ENCODE measurements around the gene THSD4. TPM values are rescaled to one million over a fixed set of nuclear protein-coding genes. Genes with fewer than 3 reads are reported as not detected.
A peak's percentile ranks its signal among the peaks of the same experiment; 100 is the strongest.

THSD4 gene
- total and polyA plus RNA-seq, 5 donors from 2014 or later: not detected

GRCh38 chr15:71529361-71529760 lies 414.1 kb downstream of the THSD4 start:
- peaks cover 21% of the 10 kb centered on the region for H3K27me3 Mint-ChIP-seq
- DNase-seq: no peak

GRCh38 chr15:71530116-71530515 lies 414.8 kb downstream of the THSD4 start:
- Mint-ChIP-seq H3K4me1 (no peaks in the 10 kb centered on the region), H3K4me3 (no peak overlapping the region), H3K27me3 (peaks cover 21% of the 10 kb centered on the region), H3K36me3 (no peaks in the 10 kb centered on the region), H3K9me3 (peaks cover 0 to 7% (median 2%) of the 10 kb centered on the region in 7 donors), H3K27ac (no peak overlapping the region)
- Histone ChIP-seq H3K9me3 (ENCODE audit: control insufficient read depth in 2 of 2, low read length in 2 of 2) (peaks cover 0 to 5% of the 10 kb centered on the region in 2 experiments), H3K27me3 (ENCODE audit: control insufficient read depth, insufficient read depth, low read length) (peaks cover 5% of the 10 kb centered on the region), H3K36me3 (ENCODE audit: control insufficient read depth, insufficient read depth, low read length) (no peaks in the 10 kb centered on the region), H3K4me1 (ENCODE audit: control insufficient read depth, insufficient read depth, low read length, poor library complexity, severe bottlenecking) (no peaks in the 10 kb centered on the region), H3K27ac (ENCODE audit: insufficient read depth, low read length, poor library complexity, severe bottlenecking) (no peak overlapping the region), H3K4me3 (ENCODE audit: low read depth, low read length) (no peak overlapping the region)
- DNase-seq (no peak), ATAC-seq (ENCODE audit: low read depth in 2 of 2) (no peak)

More at GRCh38 chr15:71529361-71529760, 414.1 kb downstream of the THSD4 start:
- H3K36me3 Mint-ChIP-seq: no peaks in the 10 kb centered on the region
- H3K9me3 Mint-ChIP-seq: peaks cover 0 to 7% (median 2%) of the 10 kb centered on the region in 7 donors
- Histone ChIP-seq H3K27me3 (ENCODE audit: control insufficient read depth, insufficient read depth, low read length) (peaks cover 5% of the 10 kb centered on the region), H3K27ac (ENCODE audit: insufficient read depth, low read length, poor library complexity, severe bottlenecking) (no peak overlapping the region), H3K4me3 (ENCODE audit: low read depth, low read length) (no peak overlapping the region), H3K9me3 (ENCODE audit: control insufficient read depth in 2 of 2, low read length in 2 of 2) (peaks cover 0 to 5% of the 10 kb centered on the region in 2 experiments), H3K36me3 (ENCODE audit: control insufficient read depth, insufficient read depth, low read length) (no peaks in the 10 kb centered on the region), H3K4me1 (ENCODE audit: control insufficient read depth, insufficient read depth, low read length, poor library complexity, severe bottlenecking) (no peaks in the 10 kb centered on the region)
- ATAC-seq (ENCODE audit: low read depth in 2 of 2): no peak
- H3K27ac Mint-ChIP-seq: no peak overlapping the region
- H3K4me3 Mint-ChIP-seq: no peak overlapping the region
- no peaks in the 10 kb centered on the region for H3K4me1 Mint-ChIP-seq

GRCh38 chr15:71532994-71533393 lies 417.7 kb downstream of the THSD4 start:
- no peaks in the 10 kb centered on the region for H3K4me1 ChIP-seq (ENCODE audit: control insufficient read depth, insufficient read depth, low read length, poor library complexity, severe bottlenecking)
- Mint-ChIP-seq H3K27me3 (peaks cover 26% of the 10 kb centered on the region), H3K27ac (no peak overlapping the region), H3K4me1 (no peaks in the 10 kb centered on the region), H3K4me3 (no peak overlapping the region), H3K36me3 (no peaks in the 10 kb centered on the region), H3K9me3 (peaks cover 0 to 8% (median 2%) of the 10 kb centered on the region in 7 donors)
- DNase-seq: peak in 1 of 3 donors; percentile 5
- no peaks in the 10 kb centered on the region for H3K36me3 ChIP-seq (ENCODE audit: control insufficient read depth, insufficient read depth, low read length)
- H3K4me3 ChIP-seq (ENCODE audit: low read depth, low read length): no peak overlapping the region
- H3K27ac ChIP-seq (ENCODE audit: insufficient read depth, low read length, poor library complexity, severe bottlenecking): no peak overlapping the region
- no peaks in the 10 kb centered on the region for H3K27me3 ChIP-seq (ENCODE audit: control insufficient read depth, insufficient read depth, low read length)
- peaks cover 0 to 5% of the 10 kb centered on the region in 2 experiments for H3K9me3 ChIP-seq (ENCODE audit: control insufficient read depth in 2 of 2, low read length in 2 of 2)
- no peak for ATAC-seq (ENCODE audit: low read depth in 2 of 2)

DNA sequence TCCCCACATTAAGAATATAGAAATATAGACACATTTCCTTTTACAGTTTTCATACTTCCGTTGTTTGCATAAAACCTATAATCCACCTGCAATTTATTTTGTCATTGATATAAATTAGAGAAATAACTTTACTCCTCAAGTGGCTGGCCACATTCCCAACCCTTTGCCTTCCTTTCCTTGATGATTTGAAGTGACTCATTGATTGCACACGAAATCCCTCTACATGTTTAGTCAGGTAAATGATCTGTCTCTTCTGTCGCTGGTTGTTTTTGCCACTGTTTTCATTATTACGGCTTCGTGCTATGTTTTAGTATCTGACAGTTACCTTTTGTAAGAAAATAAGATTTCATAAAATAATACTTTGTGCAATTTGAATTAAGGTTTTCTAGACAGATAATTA lies 422.9 kb downstream of the THSD4 start:
- Mint-ChIP-seq H3K4me1 (no peaks in the 10 kb centered on the region), H3K4me3 (no peak overlapping the region), H3K27me3 (peaks cover 14% of the 10 kb centered on the region), H3K27ac (no peak overlapping the region), H3K9me3 (peaks cover 0 to 7% (median 0%) of the 10 kb centered on the region in 7 donors), H3K36me3 (no peaks in the 10 kb centered on the region)
- Histone ChIP-seq H3K36me3 (ENCODE audit: control insufficient read depth, insufficient read depth, low read length) (no peaks in the 10 kb centered on the region), H3K27me3 (ENCODE audit: control insufficient read depth, insufficient read depth, low read length) (no peaks in the 10 kb centered on the region), H3K27ac (ENCODE audit: insufficient read depth, low read length, poor library complexity, severe bottlenecking) (no peak overlapping the region), H3K4me1 (ENCODE audit: control insufficient read depth, insufficient read depth, low read length, poor library complexity, severe bottlenecking) (no peaks in the 10 kb centered on the region), H3K4me3 (ENCODE audit: low read depth, low read length) (no peak overlapping the region), H3K9me3 (ENCODE audit: control insufficient read depth in 2 of 2, low read length in 2 of 2) (no peaks in the 10 kb centered on the region)
- DNase-seq (no peak), ATAC-seq (ENCODE audit: low read depth in 2 of 2) (no peak)

DNA sequence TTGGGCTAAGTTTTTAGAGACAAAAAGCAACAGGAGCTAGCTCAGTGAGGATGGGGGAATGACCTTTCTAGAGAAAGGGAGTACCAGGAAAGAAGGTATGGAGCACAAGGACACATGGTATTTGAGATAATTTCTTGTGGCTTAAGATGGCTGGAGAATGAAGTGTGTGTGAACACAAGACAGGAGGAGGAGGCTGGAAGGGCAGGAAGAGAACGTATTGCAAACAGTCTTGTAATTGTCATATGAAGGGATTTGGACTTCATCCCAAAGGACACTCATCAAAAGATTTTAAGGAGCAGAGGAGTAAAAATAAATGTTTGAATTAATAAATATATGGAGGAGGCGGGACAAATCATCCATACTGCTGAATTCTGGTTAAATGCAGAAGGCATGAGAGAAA lies 426.5 kb downstream of the THSD4 start:
- Mint-ChIP-seq H3K27me3 (peaks cover 15% of the 10 kb centered on the region), H3K4me3 (no peak overlapping the region), H3K27ac (no peak overlapping the region), H3K9me3 (peaks cover 0 to 5% (median 0%) of the 10 kb centered on the region in 7 donors), H3K36me3 (no peaks in the 10 kb centered on the region), H3K4me1 (no peaks in the 10 kb centered on the region)
- no peak overlapping the region for H3K4me3 ChIP-seq (ENCODE audit: low read depth, low read length)
- H3K36me3 ChIP-seq (ENCODE audit: control insufficient read depth, insufficient read depth, low read length): no peaks in the 10 kb centered on the region
- no peak for ATAC-seq (ENCODE audit: low read depth in 2 of 2)
- DNase-seq: no peak
- H3K4me1 ChIP-seq (ENCODE audit: control insufficient read depth, insufficient read depth, low read length, poor library complexity, severe bottlenecking): no peaks in the 10 kb centered on the region
- H3K27me3 ChIP-seq (ENCODE audit: control insufficient read depth, insufficient read depth, low read length): peaks cover 4% of the 10 kb centered on the region
- H3K9me3 ChIP-seq (ENCODE audit: control insufficient read depth in 2 of 2, low read length in 2 of 2): no peaks in the 10 kb centered on the region
- no peak overlapping the region for H3K27ac ChIP-seq (ENCODE audit: insufficient read depth, low read length, poor library complexity, severe bottlenecking)

- Mint-ChIP-seq H3K36me3 (no peaks in the 10 kb centered on the region), H3K27me3 (peaks cover 15% of the 10 kb centered on the region), H3K4me3 (no peak overlapping the region), H3K9me3 (peaks cover 0 to 5% (median 0%) of the 10 kb centered on the region in 7 donors), H3K27ac (no peak overlapping the region), H3K4me1 (no peaks in the 10 kb centered on the region)
- H3K4me1 ChIP-seq (ENCODE audit: control insufficient read depth, insufficient read depth, low read length, poor library complexity, severe bottlenecking): no peaks in the 10 kb centered on the region
- H3K27me3 ChIP-seq (ENCODE audit: control insufficient read depth, insufficient read depth, low read length): peaks cover 4% of the 10 kb centered on the region
- no peak overlapping the region for H3K27ac ChIP-seq (ENCODE audit: insufficient read depth, low read length, poor library complexity, severe bottlenecking)
- no peak for DNase-seq
- no peak overlapping the region for H3K4me3 ChIP-seq (ENCODE audit: low read depth, low read length)
- ATAC-seq (ENCODE audit: low read depth in 2 of 2): no peak
- no peaks in the 10 kb centered on the region for H3K36me3 ChIP-seq (ENCODE audit: control insufficient read depth, insufficient read depth, low read length)
- no peaks in the 10 kb centered on the region for H3K9me3 ChIP-seq (ENCODE audit: control insufficient read depth in 2 of 2, low read length in 2 of 2)
Observed at GRCh38 chr15:71542836-71543235, 427.6 kb downstream of the THSD4 start.

- no peaks in the 10 kb centered on the region for H3K4me1 Mint-ChIP-seq
- no peak for ATAC-seq (ENCODE audit: low read depth in 2 of 2)
- peaks cover 0 to 5% (median 0%) of the 10 kb centered on the region in 7 donors for H3K9me3 Mint-ChIP-seq
- Histone ChIP-seq H3K27me3 (ENCODE audit: control insufficient read depth, insufficient read depth, low read length) (peaks cover 4% of the 10 kb centered on the region), H3K36me3 (ENCODE audit: control insufficient read depth, insufficient read depth, low read length) (no peaks in the 10 kb centered on the region), H3K9me3 (ENCODE audit: control insufficient read depth in 2 of 2, low read length in 2 of 2) (no peaks in the 10 kb centered on the region), H3K4me3 (ENCODE audit: low read depth, low read length) (no peak overlapping the region), H3K4me1 (ENCODE audit: control insufficient read depth, insufficient read depth, low read length, poor library complexity, severe bottlenecking) (no peaks in the 10 kb centered on the region), H3K27ac (ENCODE audit: insufficient read depth, low read length, poor library complexity, severe bottlenecking) (no peak overlapping the region)
- DNase-seq: no peak
- H3K27ac Mint-ChIP-seq: no peak overlapping the region
- no peak overlapping the region for H3K4me3 Mint-ChIP-seq
- H3K27me3 Mint-ChIP-seq: peaks cover 16% of the 10 kb centered on the region
- no peaks in the 10 kb centered on the region for H3K36me3 Mint-ChIP-seq
Observed at GRCh38 chr15:71543413-71543812, 428.1 kb downstream of the THSD4 start.

DNA sequence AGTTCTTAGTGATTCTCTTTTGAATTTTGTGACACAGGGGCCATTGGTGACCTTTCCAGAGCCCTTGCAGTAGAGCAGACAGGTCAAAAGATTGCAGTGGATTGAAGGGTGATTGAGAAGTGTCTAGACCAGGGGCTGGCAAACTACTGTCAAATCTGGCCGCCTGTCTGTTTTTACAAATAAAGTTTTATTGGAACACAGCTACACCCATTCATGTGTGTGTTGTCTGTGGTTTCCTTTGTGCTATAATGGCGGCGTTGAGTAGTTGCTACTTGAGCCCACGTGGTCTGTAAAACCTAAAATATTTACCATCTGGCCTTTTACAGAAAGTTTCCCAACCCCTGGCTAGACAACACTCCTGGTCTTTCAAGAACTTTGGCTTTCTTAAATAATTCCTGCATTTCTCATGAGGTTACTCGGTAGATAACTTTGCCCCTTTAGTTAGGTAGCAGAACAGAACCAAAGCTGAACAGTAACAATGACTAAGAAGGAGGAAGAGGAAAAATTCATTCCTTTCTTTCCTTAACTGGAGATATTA lies 430.0 kb downstream of the THSD4 start:
- no peak overlapping the region for H3K27ac Mint-ChIP-seq
- H3K36me3 ChIP-seq (ENCODE audit: control insufficient read depth, insufficient read depth, low read length): no peaks in the 10 kb centered on the region
- peaks cover 4% of the 10 kb centered on the region for H3K27me3 ChIP-seq (ENCODE audit: control insufficient read depth, insufficient read depth, low read length)
- H3K27ac ChIP-seq (ENCODE audit: insufficient read depth, low read length, poor library complexity, severe bottlenecking): no peak overlapping the region
- H3K27me3 Mint-ChIP-seq: peaks cover 26% of the 10 kb centered on the region
- no peak overlapping the region for H3K4me3 Mint-ChIP-seq
- peaks cover 0 to 5% (median 0%) of the 10 kb centered on the region in 7 donors for H3K9me3 Mint-ChIP-seq
- no peak for DNase-seq
- no peaks in the 10 kb centered on the region for H3K4me1 Mint-ChIP-seq
- no peak overlapping the region for H3K4me3 ChIP-seq (ENCODE audit: low read depth, low read length)
- no peaks in the 10 kb centered on the region for H3K36me3 Mint-ChIP-seq
- no peak for ATAC-seq (ENCODE audit: low read depth in 2 of 2)
- H3K4me1 ChIP-seq (ENCODE audit: control insufficient read depth, insufficient read depth, low read length, poor library complexity, severe bottlenecking): no peaks in the 10 kb centered on the region
- H3K9me3 ChIP-seq (ENCODE audit: control insufficient read depth in 2 of 2, low read length in 2 of 2): no peaks in the 10 kb centered on the region
